SK-N-MC (cell line): ENCODE measurements around the gene OR2V2.

Source experiments
- EZH2 ChIP-seq: fragments of 200-600 bp; sonication (generic); IDR thresholded peaks from one replicate; pipeline ENCODE4 v1.6.1; 2017; ENCODE audit warnings: antibody characterized with exemption
- POLR2AphosphoS5 ChIP-seq: IDR thresholded peaks from 2 replicates; pipeline ENCODE4 v1.6.1; 2012; ENCODE audit warnings: mild to moderate bottlenecking, low read depth, low read length, borderline replicate concordance

DNA sequence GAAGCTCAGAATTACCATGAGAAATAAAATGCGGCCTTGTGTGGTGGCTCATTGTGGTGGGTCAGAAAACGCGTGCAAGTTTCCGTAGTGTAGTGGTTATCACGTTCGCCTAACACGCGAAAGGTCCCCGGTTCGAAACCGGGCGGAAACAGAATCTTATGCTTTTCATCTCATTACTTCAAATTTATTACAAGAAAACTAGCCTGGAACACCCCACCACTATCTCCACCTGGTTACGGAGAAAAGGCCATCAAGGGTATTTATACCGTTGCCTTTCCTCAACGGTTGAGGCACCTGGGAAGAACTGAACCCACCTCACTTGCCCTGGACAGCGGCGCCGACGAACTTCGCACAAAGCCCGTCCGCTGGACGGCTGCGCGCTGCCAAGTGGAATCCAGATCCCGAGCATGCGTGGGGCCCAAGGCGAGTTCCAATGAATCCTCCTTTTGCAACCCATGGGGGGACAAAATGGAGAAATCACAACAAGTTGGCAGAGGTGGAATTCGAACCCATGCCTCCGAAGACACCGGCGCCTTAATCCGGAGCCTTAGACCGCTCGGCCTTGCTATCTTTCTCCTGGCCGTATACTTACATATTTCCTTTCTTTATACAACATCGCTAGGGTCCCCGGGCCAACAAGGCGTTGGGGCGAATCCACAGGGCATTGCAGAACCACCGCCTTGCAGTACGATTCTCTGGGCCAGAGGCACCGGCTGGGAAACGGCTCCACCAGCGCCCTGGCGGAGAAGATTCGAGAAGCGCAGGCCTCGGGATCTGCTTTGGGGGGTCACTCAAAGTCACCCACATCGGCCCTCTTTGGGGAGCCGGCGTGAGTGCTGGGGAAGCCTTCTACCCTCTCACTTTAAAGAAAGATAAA, 16.9 kb downstream of the OR2V2 start:
- TF ChIP-seq POLR2AphosphoS5: no peak
- no peak for TF ChIP-seq EZH2
